Measurements from ENCODE around the gene TBC1D4.
A peak's percentile ranks its signal among the peaks of the same experiment; 100 is the strongest.

Gene TBC1D4

DNA sequence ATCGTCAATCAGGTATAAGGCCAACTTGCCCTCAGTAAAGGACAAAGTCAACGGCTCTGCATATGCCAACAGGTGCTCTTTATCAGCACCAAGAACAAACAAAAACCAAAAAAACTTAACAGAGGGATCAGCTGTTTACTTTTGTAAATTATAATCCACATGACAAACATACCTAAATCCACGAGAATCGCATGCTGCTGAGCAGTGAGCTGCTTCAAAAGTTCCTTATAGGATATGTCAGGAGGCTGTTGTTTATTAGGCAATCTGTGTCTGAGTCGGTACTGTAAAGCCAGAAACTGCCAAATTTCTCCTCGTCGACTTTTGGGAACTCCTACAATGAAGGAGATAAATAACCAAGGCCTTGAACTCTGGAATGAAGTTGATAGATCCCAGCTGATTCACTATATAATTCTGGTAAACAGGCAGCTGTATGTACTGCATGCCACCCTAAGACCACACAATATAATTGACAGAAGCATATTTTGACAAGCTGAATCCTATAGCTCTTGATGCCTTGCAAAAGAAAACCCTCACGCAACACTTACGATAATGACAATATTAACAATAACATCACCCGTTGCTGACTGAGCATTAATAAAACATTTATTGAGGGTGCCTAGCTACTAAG is 179.8 kb downstream of the TBC1D4 start:
- no peak for DNase-seq (ENCODE audit: extremely low spot score)
- ChIA-PET CTCF (interaction anchor here (0.7 to 1.1 kb wide), 2 partner anchors 10 to 1303 kb away, joined by 3 read pairs; no protein-coding TSS in a partner anchor), POLR2A (no interaction called here)
- TF ChIP-seq FOXM1 (IDR thresholded peaks at IDR 0.05; ENCODE audit: borderline replicate concordance) (no peak), SUZ12 (IDR thresholded peaks at IDR 0.05) (no peak), L3MBTL2 (conservative IDR thresholded peaks at IDR 0.05) (no peak), FOXA1 (IDR thresholded peaks at IDR 0.05) (no peak), NFRKB (IDR thresholded peaks at IDR 0.05) (no peak), CTBP1 (IDR thresholded peaks at IDR 0.05; ENCODE audit: borderline replicate concordance) (no peak), ELF4 (IDR thresholded peaks at IDR 0.05) (no peak), HDGF (IDR thresholded peaks at IDR 0.05; ENCODE audit: borderline replicate concordance) (no peak), FOXK2 (IDR thresholded peaks at IDR 0.05) (no peak), BHLHE40 (IDR thresholded peaks at IDR 0.05; ENCODE audit: borderline replicate concordance) (no peak)

DNA sequence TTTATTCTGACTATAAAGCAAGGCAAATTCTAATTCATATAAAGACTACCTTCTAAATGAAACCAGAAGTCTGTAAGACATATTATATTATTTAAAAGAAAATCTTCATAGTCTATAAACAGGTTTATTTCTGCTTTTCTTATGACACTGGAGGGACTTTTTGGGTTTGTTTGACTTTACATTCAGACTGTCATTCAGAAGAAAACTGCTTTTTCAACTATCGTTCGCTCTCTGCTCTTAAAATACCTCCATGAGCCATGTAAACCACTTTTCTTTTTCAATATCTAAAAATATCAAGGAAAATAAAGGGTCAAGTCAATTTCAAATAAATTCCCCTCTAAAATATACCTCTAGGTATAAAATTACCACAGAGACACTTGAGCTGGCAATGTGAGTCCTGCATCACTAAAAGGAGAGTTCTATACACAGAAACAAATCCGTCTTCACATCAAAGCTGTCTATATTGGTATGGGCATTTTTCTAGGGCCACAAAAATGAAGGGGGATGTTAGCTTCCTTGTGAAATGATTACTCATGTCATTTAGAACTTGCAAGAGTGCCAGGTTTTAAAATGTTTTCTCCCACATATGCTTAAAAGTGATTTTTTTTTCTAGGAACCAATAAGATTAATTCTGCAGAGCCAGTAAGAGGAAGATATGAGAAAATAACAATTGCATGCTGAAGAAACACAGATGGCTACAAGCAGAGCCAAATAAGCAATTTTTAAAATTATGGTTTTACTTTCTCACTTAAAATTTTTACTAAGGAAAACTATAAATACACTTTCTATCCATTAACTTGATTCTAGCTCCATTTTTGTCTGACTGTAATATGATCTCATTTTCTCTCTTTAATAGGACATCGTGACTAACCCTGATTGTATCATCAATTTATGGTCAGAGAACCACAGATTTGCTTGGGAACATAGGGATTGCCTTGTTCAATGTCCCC is 181.8 kb downstream of the TBC1D4 start:
- ChIA-PET CTCF (interaction anchor here (0.9 kb wide), 1 partner anchor 9 kb away, joined by 4 read pairs; no protein-coding TSS in a partner anchor), POLR2A (no interaction called here)
- no peak for DNase-seq (ENCODE audit: extremely low spot score)
- no peak for TF ChIP-seq NFRKB (IDR thresholded peaks at IDR 0.05)

DNA sequence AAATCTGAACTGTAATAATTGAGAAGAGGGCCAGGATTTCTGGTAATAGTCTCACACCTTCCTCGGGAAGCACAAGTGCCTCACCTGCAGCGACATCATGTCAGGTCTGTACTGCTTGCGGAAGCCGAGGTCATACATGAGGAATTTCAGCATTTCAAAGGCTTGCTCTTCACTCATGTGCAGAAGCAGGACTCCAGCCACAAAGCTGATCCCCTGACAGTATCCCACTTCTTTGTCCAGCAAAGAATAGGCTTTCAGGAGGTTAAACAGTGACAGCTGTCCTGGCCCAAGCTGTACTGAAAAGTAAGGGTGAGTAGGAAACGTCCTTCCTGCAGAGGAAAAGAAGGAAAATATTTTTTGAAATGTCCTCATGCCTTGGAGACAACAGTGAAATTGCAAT is 182.7 kb downstream of the TBC1D4 start:
- POLR2A ChIA-PET: no interaction called here
- DNase-seq (ENCODE audit: extremely low spot score): no peak
- CTCF ChIA-PET: no interaction called here
- no peak for TF ChIP-seq NFRKB (IDR thresholded peaks at IDR 0.05)
- no peak for TF ChIP-seq SP1 (IDR thresholded peaks at IDR 0.05)
- TF ChIP-seq ARNT (IDR thresholded peaks at IDR 0.05): no peak
- no peak for TF ChIP-seq FOXM1 (IDR thresholded peaks at IDR 0.05; ENCODE audit: borderline replicate concordance)
- TF ChIP-seq ELF4 (IDR thresholded peaks at IDR 0.05): no peak
- TF ChIP-seq HDGF (IDR thresholded peaks at IDR 0.05; ENCODE audit: borderline replicate concordance): no peak
- no peak for TF ChIP-seq FOXA1 (IDR thresholded peaks at IDR 0.05)
- no peak for TF ChIP-seq CTBP1 (IDR thresholded peaks at IDR 0.05; ENCODE audit: borderline replicate concordance)
- TF ChIP-seq BHLHE40 (IDR thresholded peaks at IDR 0.05; ENCODE audit: borderline replicate concordance): no peak

DNA sequence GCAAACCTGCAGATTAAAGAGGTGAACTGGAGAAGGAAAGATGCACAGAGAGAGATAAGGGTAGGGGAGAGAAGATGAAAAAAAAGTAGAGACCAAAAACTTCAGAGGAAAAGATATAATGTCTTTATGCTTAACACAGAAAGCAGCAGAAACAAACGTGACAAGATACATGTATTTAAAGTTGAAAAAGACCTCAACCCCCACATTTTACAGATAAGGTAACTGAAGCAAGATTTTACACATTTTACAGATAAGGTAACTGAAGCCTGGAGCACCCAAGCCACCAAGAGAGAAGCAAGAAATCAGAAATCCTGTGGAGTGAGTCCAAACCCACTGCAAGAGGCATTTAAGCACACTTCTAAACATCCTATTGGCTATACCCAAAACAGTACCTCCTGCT is 185.3 kb downstream of the TBC1D4 start:
- TF ChIP-seq SUZ12 (IDR thresholded peaks at IDR 0.05): no peak
- no peak for TF ChIP-seq TARDBP (IDR thresholded peaks at IDR 0.05)
- TF ChIP-seq ELF4 (IDR thresholded peaks at IDR 0.05): no peak
- no peak for TF ChIP-seq L3MBTL2 (conservative IDR thresholded peaks at IDR 0.05)
- no peak for TF ChIP-seq ARNT (IDR thresholded peaks at IDR 0.05)
- TF ChIP-seq SP1 (IDR thresholded peaks at IDR 0.05): 0 out of 2 replicates have a peak, but pooled peaks have one; percentile 21
- no peak for TF ChIP-seq HDGF (IDR thresholded peaks at IDR 0.05; ENCODE audit: borderline replicate concordance)
- no peak for TF ChIP-seq ZNF384 (IDR thresholded peaks at IDR 0.05)
- TF ChIP-seq BHLHE40 (IDR thresholded peaks at IDR 0.05; ENCODE audit: borderline replicate concordance): no peak
- DNase-seq (ENCODE audit: extremely low spot score): no peak
- ChIA-PET CTCF (interaction anchor here (0.6 kb wide), 1 partner anchor 186 kb away, joined by 3 read pairs; the partner anchor contains the start of gene TBC1D4), POLR2A (no interaction called here)

DNA sequence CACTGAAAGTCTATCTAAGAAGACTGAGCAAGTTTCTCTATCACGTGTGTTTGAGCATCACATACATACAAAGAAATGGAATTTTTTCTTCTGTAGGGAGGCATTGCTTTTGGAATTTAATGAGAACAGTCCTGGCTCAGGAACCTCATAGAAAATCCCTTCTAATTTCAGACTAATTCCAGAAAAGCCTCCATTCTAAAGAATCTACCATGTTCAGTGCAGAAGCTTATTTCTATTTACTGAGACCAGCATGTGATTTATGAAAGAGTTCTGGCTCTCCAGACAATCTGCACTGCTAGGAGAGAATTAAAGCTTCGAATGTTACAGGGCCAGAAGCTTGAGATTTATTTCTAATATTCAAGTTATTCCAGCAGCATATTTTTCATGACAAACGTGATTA is 186.8 kb downstream of the TBC1D4 start:
- TF ChIP-seq, protein P1, sequence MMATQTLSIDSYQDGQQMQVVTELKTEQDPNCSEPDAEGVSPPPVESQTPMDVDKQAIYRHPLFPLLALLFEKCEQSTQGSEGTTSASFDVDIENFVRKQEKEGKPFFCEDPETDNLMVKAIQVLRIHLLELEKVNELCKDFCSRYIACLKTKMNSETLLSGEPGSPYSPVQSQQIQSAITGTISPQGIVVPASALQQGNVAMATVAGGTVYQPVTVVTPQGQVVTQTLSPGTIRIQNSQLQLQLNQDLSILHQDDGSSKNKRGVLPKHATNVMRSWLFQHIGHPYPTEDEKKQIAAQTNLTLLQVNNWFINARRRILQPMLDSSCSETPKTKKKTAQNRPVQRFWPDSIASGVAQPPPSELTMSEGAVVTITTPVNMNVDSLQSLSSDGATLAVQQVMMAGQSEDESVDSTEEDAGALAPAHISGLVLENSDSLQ (IDR thresholded peaks at IDR 0.05): no peak
- no peak for TF ChIP-seq ELF4 (IDR thresholded peaks at IDR 0.05)
- no peak for TF ChIP-seq HDGF (IDR thresholded peaks at IDR 0.05; ENCODE audit: borderline replicate concordance)
- no peak for TF ChIP-seq LEF1 (IDR thresholded peaks at IDR 0.05; ENCODE audit: borderline replicate concordance)
- TF ChIP-seq NFRKB (IDR thresholded peaks at IDR 0.05): no peak
- no peak for TF ChIP-seq L3MBTL2 (conservative IDR thresholded peaks at IDR 0.05)
- TF ChIP-seq TARDBP (IDR thresholded peaks at IDR 0.05): no peak
- CTCF ChIA-PET: interaction anchor here (0.6 to 0.8 kb wide), 2 partner anchors 78 to 1646 kb away, joined by 3 read pairs; no protein-coding TSS in a partner anchor
- POLR2A ChIA-PET: no interaction called here

DNA sequence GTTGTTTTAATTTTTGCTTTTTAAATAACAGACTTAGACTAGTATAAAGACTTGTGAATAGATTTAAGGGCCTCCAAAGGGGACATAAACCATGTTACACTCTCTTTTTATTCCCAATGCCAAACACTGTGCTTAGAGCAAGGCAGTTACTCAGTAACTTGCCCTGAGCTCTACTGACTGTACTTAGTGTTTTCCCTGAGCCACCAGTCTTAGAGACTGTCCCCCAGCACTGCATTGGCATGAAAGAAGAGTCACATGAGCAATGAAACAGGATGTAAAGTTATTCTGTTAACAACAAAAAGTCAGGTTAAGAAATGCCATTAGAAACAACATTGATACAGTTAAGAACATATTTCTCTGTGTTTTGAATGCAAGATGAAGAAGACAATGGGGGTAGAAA is 187.9 kb downstream of the TBC1D4 start:
- no peak for DNase-seq (ENCODE audit: extremely low spot score)
- POLR2A ChIA-PET: no interaction called here
- TF ChIP-seq, protein P1 (IDR thresholded peaks at IDR 0.05): no peak
- TF ChIP-seq FOXM1 (IDR thresholded peaks at IDR 0.05; ENCODE audit: borderline replicate concordance) (no peak), FOXK2 (IDR thresholded peaks at IDR 0.05) (no peak), TARDBP (IDR thresholded peaks at IDR 0.05) (no peak), SP1 (IDR thresholded peaks at IDR 0.05) (no peak), ELF4 (IDR thresholded peaks at IDR 0.05) (no peak), CTBP1 (IDR thresholded peaks at IDR 0.05; ENCODE audit: borderline replicate concordance) (no peak), LEF1 (IDR thresholded peaks at IDR 0.05; ENCODE audit: borderline replicate concordance) (no peak), SUZ12 (IDR thresholded peaks at IDR 0.05) (no peak), ZNF384 (IDR thresholded peaks at IDR 0.05) (no peak), BHLHE40 (IDR thresholded peaks at IDR 0.05; ENCODE audit: borderline replicate concordance) (no peak), ARNT (IDR thresholded peaks at IDR 0.05) (no peak), HDGF (IDR thresholded peaks at IDR 0.05; ENCODE audit: borderline replicate concordance) (no peak), FOXA1 (IDR thresholded peaks at IDR 0.05) (no peak), L3MBTL2 (conservative IDR thresholded peaks at IDR 0.05) (no peak), NFRKB (IDR thresholded peaks at IDR 0.05) (no peak)
- CTCF ChIA-PET: interaction anchor here (0.6 kb wide), 1 partner anchor 384 kb away, joined by 3 read pairs; no protein-coding TSS in a partner anchor

More for the DNA sequence above, 186.8 kb downstream of the TBC1D4 start:
- no peak for DNase-seq (ENCODE audit: extremely low spot score)

Data from HEK293T (cell line).